GM23338 (cell line): ENCODE measurements around the gene STEAP2. TPM values are rescaled to one million over a fixed set of nuclear protein-coding genes. Genes with fewer than 3 reads are reported as not detected.
A peak's percentile ranks its signal among the peaks of the same experiment; 100 is the strongest.

Experiments used
- ATAC-seq: fragments of 200-7000 bp; cut with Tn5 transposase; 3 replicates; pipeline ENCODE4 v1.9.1; 2020
- DNase-seq: peaks from one replicate; pipeline ENCODE4 v3.0.0-alpha.2; 2015; ENCODE audit warnings: low spot score
- H2AFZ ChIP-seq: fragments of 200-600 bp; sonication (generic); 2 replicates; pipeline ENCODE4 v1.8.0; 2016; ENCODE audit warnings: antibody characterized with exemption, mild to moderate bottlenecking, moderate library complexity
- H3F3A ChIP-seq: fragments of 200-600 bp; sonication (generic); replicated peaks from 2 replicates; pipeline ENCODE4 v1.8.0; 2017; ENCODE audit warnings: antibody characterized with exemption, mixed run types, low read depth
- H3K27ac ChIP-seq: fragments of 200-600 bp; sonication (generic); 2 replicates; pipeline ENCODE4 v1.6.1; 2016; ENCODE audit warnings: low read depth
- H3K27me3 ChIP-seq: fragments of 200-600 bp; sonication (generic); 2 replicates; pipeline ENCODE4 v1.8.0; 2016; ENCODE audit warnings: mild to moderate bottlenecking, mixed run types, moderate library complexity; ENCODE audit not compliant: insufficient read depth
- H3K36me3 ChIP-seq: fragments of 200-600 bp; sonication (generic); 2 replicates; pipeline ENCODE4 v1.8.0; 2016; ENCODE audit warnings: mild to moderate bottlenecking; ENCODE audit not compliant: insufficient read depth
- H3K4me1 ChIP-seq: fragments of 200-600 bp; sonication (generic); 2 replicates; pipeline ENCODE4 v1.8.0; 2016; ENCODE audit warnings: mild to moderate bottlenecking, moderate library complexity; ENCODE audit not compliant: insufficient read depth
- H3K4me2 ChIP-seq: fragments of 200-600 bp; sonication (generic); 2 replicates; pipeline ENCODE4 v1.7.1; 2017; ENCODE audit warnings: mixed run types
- H3K4me3 ChIP-seq: fragments of 200-600 bp; sonication (generic); 2 replicates; pipeline ENCODE4 v1.6.1; 2016; ENCODE audit warnings: mixed run types
- H3K79me2 ChIP-seq: fragments of 200-600 bp; sonication (generic); replicated peaks from 2 replicates; pipeline ENCODE4 v1.8.0; 2017; ENCODE audit warnings: mild to moderate bottlenecking; ENCODE audit not compliant: insufficient read depth
- H3K9me2 ChIP-seq: fragments of 200-600 bp; sonication (generic); 2 replicates; pipeline ENCODE4 v1.8.0; 2017; ENCODE audit not compliant: insufficient read depth
- H4K20me1 ChIP-seq: fragments of 200-600 bp; sonication (generic); replicated peaks from 2 replicates; pipeline ENCODE4 v1.8.0; 2017; ENCODE audit warnings: mild to moderate bottlenecking; ENCODE audit not compliant: insufficient read depth
- H3K27ac Mint-ChIP-seq: 2 replicates; pipeline ENCODE4 v1.8.0; 2020; ENCODE audit warnings: inconsistent platforms, mild to moderate bottlenecking, moderate library complexity, mixed read lengths
- H3K27me3 Mint-ChIP-seq: 3 replicates; pipeline ENCODE4 v1.8.0; 2022; ENCODE audit warnings: low read depth, mild to moderate bottlenecking, moderate library complexity, mixed read lengths, inconsistent platforms; ENCODE audit not compliant: insufficient read depth, poor library complexity
- H3K36me3 Mint-ChIP-seq: 3 replicates; pipeline ENCODE4 v1.8.0; 2021; ENCODE audit warnings: low read depth, mild to moderate bottlenecking, inconsistent platforms, moderate library complexity, mixed read lengths
- H3K4me1 Mint-ChIP-seq: 3 replicates; pipeline ENCODE4 v1.8.0; 2020; ENCODE audit warnings: mild to moderate bottlenecking, inconsistent platforms, mixed read lengths
- H3K4me3 Mint-ChIP-seq: 3 replicates; pipeline ENCODE4 v1.8.0; 2021; ENCODE audit warnings: moderate library complexity, mild to moderate bottlenecking, inconsistent platforms, mixed read lengths
- H3K9me3 Mint-ChIP-seq: 3 replicates; pipeline ENCODE4 v1.8.0; 2020; ENCODE audit warnings: moderate library complexity, mild to moderate bottlenecking, inconsistent platforms, mixed read lengths
- CREB1 ChIP-seq: fragments of 250-450 bp; sonication (Bioruptor Pico); IDR thresholded peaks from 2 replicates; pipeline ENCODE4 v1.5.0; 2020; ENCODE audit warnings: low read depth, mild to moderate bottlenecking, moderate library complexity
- EZH2 ChIP-seq: fragments of 200-600 bp; sonication (generic); IDR thresholded peaks from one replicate; pipeline ENCODE4 v1.8.0; 2017; ENCODE audit warnings: antibody characterized with exemption, mild to moderate bottlenecking, low read depth; ENCODE audit not compliant: unreplicated experiment
- NANOG ChIP-seq: IDR thresholded peaks from 2 replicates; pipeline ENCODE4 v1.6.1; 2016; ENCODE audit warnings: antibody characterized with exemption, borderline replicate concordance
- POLR2AphosphoS5 ChIP-seq: IDR thresholded peaks from 2 replicates; pipeline ENCODE4 v1.6.1; 2016; ENCODE audit warnings: antibody characterized with exemption, low read depth
- ZNF114 ChIP-seq: fragments of 250-450 bp; sonication (Bioruptor Pico); IDR thresholded peaks from 2 replicates; pipeline ENCODE4 v1.5.0; 2020; ENCODE audit warnings: mild to moderate bottlenecking, moderate library complexity
- ZNF331 ChIP-seq: fragments of 250-450 bp; sonication (Bioruptor Pico); IDR thresholded peaks from 2 replicates; pipeline ENCODE4 v1.5.0; 2020; ENCODE audit warnings: low read depth, mild to moderate bottlenecking, moderate library complexity
- polyA plus RNA-seq: library from polyadenylated mRNA; unstranded; fragments of >200 nt; fragmentation: Nextera tagmentation; extraction: Ambion mirVana; gene quantifications from 2 replicates; pipeline ENCODE4 v1.2.1, GENCODE V29; 2016
- total RNA-seq: library from RNA; depleted of rRNA; stranded (reverse); fragments of >200 nt; shearing (Covaris generic); gene quantifications from 2 replicates; pipeline ENCODE4 v1.2.3, GENCODE V29; 2014
- TF ChIP-seq, protein P1 (sequence below): fragments of 250-450 bp; sonication (Bioruptor Pico); IDR thresholded peaks from 2 replicates; pipeline ENCODE4 v1.5.0; 2020; ENCODE audit warnings: mild to moderate bottlenecking, moderate library complexity
- TF ChIP-seq, protein P2 (sequence below), 2 experiments: fragments of 200-600 bp in 1 of 2; sonication (generic) in 1 of 2; conservative IDR thresholded peaks; 2 replicates each; pipeline versions ENCODE4 v1.5.1 to v1.6.1; 2016 to 2017; ENCODE audit warnings: antibody characterized with exemption in 2 of 2, low read depth in 2 of 2, mild to moderate bottlenecking in 2 of 2, moderate library complexity in 1 of 2
- TF ChIP-seq, protein P3 (sequence below): IDR thresholded peaks from 2 replicates; pipeline ENCODE4 v1.6.1; 2016; ENCODE audit warnings: antibody characterized with exemption
- TF ChIP-seq, protein P4 (sequence below): IDR thresholded peaks from one replicate; pipeline ENCODE4 v1.6.1; 2018; ENCODE audit warnings: antibody characterized with exemption; ENCODE audit not compliant: unreplicated experiment

The STEAP2 gene
- total and polyA plus RNA-seq, 2 experiments from 2014 or later = 13.1 to 22.0 TPM

DNA sequence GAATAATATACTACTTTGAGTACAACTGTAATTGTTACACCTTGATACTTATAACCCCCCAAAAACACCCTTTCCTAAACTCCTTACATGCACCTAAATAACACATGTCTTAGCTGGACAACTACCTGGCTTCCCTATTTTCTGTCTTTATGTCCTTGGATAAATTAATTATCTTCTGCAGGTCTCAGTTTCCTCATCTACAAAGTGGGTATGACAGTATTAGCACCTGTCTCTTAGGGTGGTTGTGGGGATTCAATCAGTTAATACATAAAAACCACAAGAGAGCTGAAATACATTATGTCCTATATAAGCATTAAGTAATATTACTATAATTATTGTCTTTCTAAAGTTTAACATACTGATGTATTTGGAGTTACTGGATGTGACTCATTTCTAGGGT lies 10.8 kb downstream of the STEAP2 start (continued):
- TF ChIP-seq, protein P1, sequence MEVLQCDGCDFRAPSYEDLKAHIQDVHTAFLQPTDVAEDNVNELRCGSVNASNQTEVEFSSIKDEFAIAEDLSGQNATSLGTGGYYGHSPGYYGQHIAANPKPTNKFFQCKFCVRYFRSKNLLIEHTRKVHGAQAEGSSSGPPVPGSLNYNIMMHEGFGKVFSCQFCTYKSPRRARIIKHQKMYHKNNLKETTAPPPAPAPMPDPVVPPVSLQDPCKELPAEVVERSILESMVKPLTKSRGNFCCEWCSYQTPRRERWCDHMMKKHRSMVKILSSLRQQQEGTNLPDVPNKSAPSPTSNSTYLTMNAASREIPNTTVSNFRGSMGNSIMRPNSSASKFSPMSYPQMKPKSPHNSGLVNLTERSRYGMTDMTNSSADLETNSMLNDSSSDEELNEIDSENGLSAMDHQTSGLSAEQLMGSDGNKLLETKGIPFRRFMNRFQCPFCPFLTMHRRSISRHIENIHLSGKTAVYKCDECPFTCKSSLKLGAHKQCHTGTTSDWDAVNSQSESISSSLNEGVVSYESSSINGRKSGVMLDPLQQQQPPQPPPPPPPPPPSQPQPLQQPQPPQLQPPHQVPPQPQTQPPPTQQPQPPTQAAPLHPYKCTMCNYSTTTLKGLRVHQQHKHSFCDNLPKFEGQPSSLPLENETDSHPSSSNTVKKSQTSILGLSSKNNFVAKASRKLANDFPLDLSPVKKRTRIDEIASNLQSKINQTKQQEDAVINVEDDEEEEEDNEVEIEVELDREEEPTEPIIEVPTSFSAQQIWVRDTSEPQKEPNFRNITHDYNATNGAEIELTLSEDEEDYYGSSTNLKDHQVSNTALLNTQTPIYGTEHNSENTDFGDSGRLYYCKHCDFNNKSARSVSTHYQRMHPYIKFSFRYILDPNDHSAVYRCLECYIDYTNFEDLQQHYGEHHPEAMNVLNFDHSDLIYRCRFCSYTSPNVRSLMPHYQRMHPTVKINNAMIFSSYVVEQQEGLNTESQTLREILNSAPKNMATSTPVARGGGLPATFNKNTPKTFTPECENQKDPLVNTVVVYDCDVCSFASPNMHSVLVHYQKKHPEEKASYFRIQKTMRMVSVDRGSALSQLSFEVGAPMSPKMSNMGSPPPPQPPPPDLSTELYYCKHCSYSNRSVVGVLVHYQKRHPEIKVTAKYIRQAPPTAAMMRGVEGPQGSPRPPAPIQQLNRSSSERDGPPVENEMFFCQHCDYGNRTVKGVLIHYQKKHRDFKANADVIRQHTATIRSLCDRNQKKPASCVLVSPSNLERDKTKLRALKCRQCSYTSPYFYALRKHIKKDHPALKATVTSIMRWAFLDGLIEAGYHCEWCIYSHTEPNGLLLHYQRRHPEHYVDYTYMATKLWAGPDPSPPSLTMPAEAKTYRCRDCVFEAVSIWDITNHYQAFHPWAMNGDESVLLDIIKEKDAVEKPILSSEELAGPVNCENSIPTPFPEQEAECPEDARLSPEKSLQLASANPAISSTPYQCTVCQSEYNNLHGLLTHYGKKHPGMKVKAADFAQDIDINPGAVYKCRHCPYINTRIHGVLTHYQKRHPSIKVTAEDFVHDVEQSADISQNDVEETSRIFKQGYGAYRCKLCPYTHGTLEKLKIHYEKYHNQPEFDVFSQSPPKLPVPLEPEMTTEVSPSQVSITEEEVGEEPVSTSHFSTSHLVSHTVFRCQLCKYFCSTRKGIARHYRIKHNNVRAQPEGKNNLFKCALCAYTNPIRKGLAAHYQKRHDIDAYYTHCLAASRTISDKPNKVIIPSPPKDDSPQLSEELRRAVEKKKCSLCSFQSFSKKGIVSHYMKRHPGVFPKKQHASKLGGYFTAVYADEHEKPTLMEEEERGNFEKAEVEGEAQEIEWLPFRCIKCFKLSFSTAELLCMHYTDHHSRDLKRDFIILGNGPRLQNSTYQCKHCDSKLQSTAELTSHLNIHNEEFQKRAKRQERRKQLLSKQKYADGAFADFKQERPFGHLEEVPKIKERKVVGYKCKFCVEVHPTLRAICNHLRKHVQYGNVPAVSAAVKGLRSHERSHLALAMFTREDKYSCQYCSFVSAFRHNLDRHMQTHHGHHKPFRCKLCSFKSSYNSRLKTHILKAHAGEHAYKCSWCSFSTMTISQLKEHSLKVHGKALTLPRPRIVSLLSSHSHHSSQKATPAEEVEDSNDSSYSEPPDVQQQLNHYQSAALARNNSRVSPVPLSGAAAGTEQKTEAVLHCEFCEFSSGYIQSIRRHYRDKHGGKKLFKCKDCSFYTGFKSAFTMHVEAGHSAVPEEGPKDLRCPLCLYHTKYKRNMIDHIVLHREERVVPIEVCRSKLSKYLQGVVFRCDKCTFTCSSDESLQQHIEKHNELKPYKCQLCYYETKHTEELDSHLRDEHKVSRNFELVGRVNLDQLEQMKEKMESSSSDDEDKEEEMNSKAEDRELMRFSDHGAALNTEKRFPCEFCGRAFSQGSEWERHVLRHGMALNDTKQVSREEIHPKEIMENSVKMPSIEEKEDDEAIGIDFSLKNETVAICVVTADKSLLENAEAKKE (CRISPR knock-in tag) = no peak
- TF ChIP-seq, protein P2, sequence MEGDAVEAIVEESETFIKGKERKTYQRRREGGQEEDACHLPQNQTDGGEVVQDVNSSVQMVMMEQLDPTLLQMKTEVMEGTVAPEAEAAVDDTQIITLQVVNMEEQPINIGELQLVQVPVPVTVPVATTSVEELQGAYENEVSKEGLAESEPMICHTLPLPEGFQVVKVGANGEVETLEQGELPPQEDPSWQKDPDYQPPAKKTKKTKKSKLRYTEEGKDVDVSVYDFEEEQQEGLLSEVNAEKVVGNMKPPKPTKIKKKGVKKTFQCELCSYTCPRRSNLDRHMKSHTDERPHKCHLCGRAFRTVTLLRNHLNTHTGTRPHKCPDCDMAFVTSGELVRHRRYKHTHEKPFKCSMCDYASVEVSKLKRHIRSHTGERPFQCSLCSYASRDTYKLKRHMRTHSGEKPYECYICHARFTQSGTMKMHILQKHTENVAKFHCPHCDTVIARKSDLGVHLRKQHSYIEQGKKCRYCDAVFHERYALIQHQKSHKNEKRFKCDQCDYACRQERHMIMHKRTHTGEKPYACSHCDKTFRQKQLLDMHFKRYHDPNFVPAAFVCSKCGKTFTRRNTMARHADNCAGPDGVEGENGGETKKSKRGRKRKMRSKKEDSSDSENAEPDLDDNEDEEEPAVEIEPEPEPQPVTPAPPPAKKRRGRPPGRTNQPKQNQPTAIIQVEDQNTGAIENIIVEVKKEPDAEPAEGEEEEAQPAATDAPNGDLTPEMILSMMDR (conservative IDR thresholded peaks at IDR 0.05; ENCODE audit: low read depth in 2 of 2) = no peak
- TF ChIP-seq CREB1 (CRISPR knock-in tag) = no peak
- no peak for TF ChIP-seq POLR2AphosphoS5
- no peak for TF ChIP-seq ZNF114 (CRISPR knock-in tag)

DNA sequence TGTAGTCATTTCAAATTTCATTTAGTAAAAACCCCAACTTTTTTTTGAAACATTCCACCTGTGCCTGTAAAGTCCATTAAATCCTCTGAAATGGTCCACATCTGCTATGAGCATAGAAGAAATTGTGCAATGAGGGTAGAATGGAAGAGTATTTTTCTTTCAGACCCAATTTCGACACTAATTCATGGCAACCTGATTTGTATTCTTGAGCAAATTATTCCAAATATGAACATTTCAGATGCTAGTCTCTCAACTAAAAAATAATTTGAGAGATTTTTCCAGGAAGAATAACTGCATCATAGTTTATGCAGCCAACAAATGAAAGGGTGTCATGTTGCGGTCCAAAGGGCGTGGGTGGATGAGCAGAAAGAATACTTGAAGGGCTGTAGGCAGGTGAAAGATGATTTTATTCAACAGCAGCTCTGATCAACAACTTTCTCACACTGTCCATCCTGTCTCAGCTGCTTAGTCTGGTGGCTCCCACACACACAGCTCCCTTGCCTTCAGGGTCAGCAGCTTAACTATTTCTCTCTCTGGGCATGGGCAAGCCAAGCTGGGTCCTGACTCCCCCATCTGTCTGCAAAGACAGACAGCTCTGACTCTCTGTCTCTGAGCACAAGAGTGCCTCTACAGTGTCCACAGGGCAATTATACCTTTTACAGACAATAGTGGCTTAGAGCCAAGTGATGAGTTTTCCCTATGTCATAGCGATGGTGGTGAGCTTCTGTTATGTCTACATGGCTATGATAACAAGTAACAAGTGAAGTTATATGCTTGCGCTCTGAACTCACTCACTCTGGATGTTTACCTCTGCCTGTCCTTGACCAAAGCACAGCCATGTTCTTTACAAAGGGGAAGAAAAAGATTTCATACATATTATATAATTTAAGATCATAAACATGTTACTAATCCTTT lies 11.5 kb downstream of the STEAP2 start:
- no peaks in the 10 kb centered on the region for H3K9me3 Mint-ChIP-seq
- no peak for DNase-seq
- Histone ChIP-seq H2AFZ (no peak overlapping the region), H3K27me3 (no peaks in the 10 kb centered on the region), H3K36me3 (no peaks in the 10 kb centered on the region), H3K27ac (no peak overlapping the region), H3K9me2 (no peaks in the 10 kb centered on the region), H4K20me1 (no peaks in the 10 kb centered on the region), H3K4me3 (no peak overlapping the region), H3F3A (no peaks in the 10 kb centered on the region), H3K79me2 (peaks cover 41% of the 10 kb centered on the region), H3K4me2 (no peak overlapping the region), H3K4me1 (peaks cover 29% of the 10 kb centered on the region)
- peaks cover 28% of the 10 kb centered on the region for H3K4me1 Mint-ChIP-seq
- ATAC-seq = peak; percentile 25; the same call in 2 of the 3 replicates
- no peak overlapping the region for H3K4me3 Mint-ChIP-seq
- H3K27ac Mint-ChIP-seq = no peak overlapping the region
- H3K27me3 Mint-ChIP-seq = no peaks in the 10 kb centered on the region
- H3K36me3 Mint-ChIP-seq = no peaks in the 10 kb centered on the region; the same call in 2 of the 3 replicates
- TF ChIP-seq ZNF331 = no peak
- no peak for TF ChIP-seq EZH2
- TF ChIP-seq, protein P3, sequence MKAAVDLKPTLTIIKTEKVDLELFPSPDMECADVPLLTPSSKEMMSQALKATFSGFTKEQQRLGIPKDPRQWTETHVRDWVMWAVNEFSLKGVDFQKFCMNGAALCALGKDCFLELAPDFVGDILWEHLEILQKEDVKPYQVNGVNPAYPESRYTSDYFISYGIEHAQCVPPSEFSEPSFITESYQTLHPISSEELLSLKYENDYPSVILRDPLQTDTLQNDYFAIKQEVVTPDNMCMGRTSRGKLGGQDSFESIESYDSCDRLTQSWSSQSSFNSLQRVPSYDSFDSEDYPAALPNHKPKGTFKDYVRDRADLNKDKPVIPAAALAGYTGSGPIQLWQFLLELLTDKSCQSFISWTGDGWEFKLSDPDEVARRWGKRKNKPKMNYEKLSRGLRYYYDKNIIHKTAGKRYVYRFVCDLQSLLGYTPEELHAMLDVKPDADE = no peak
- TF ChIP-seq, protein P4, sequence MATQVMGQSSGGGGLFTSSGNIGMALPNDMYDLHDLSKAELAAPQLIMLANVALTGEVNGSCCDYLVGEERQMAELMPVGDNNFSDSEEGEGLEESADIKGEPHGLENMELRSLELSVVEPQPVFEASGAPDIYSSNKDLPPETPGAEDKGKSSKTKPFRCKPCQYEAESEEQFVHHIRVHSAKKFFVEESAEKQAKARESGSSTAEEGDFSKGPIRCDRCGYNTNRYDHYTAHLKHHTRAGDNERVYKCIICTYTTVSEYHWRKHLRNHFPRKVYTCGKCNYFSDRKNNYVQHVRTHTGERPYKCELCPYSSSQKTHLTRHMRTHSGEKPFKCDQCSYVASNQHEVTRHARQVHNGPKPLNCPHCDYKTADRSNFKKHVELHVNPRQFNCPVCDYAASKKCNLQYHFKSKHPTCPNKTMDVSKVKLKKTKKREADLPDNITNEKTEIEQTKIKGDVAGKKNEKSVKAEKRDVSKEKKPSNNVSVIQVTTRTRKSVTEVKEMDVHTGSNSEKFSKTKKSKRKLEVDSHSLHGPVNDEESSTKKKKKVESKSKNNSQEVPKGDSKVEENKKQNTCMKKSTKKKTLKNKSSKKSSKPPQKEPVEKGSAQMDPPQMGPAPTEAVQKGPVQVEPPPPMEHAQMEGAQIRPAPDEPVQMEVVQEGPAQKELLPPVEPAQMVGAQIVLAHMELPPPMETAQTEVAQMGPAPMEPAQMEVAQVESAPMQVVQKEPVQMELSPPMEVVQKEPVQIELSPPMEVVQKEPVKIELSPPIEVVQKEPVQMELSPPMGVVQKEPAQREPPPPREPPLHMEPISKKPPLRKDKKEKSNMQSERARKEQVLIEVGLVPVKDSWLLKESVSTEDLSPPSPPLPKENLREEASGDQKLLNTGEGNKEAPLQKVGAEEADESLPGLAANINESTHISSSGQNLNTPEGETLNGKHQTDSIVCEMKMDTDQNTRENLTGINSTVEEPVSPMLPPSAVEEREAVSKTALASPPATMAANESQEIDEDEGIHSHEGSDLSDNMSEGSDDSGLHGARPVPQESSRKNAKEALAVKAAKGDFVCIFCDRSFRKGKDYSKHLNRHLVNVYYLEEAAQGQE = no peak
- no peak for TF ChIP-seq NANOG
- TF ChIP-seq CREB1 (CRISPR knock-in tag) = no peak
